ENCODE measurements around the gene OAT. TPM values are rescaled to one million over a fixed set of nuclear protein-coding genes. Genes with fewer than 3 reads are reported as not detected.

OAT gene
- total RNA-seq, 1 experiment from 2014 or later, result 67.9 TPM

DNA sequence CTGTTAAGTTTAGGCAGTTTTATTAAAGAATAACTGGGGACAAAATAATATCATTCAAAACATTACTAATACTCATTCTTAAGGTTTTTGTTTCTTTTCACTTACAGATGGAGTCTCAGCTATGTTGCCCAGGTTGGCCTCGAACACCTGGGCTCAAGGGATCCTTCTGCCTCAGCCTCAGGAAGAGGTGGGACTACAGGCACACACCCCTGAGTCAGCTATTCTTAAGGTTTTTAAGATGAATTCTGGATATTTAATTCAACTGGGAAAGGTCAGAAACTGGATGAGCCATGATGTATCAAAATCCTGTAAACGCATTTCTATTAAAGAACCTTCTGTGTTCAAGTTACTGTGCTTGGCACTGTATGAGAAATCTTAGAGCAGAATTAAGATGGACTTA, 3.5 kb downstream of the OAT start:
- Histone ChIP-seq H3K56ac (ENCODE audit: insufficient read length, low read depth, low read length) (no peak overlapping the region), H2BK5ac (ENCODE audit: insufficient read length, low read length) (no peak overlapping the region), H2AFZ (ENCODE audit: low read length) (no peak overlapping the region), H3K27me3 (ENCODE audit: insufficient read depth, low read length) (no peaks in the 10 kb centered on the region), H3K23me2 (ENCODE audit: insufficient read length, low read depth, low read length, poor library complexity, severe bottlenecking) (peaks cover 9% of the 10 kb centered on the region), H2BK120ac (ENCODE audit: low read depth, low read length, poor library complexity, severe bottlenecking) (no peak overlapping the region), H4K91ac (ENCODE audit: insufficient read length, low read depth, low read length) (no peak overlapping the region), H3K14ac (ENCODE audit: insufficient read depth, low read length) (no peak overlapping the region), H3K18ac (ENCODE audit: insufficient read length, low read depth, low read length) (no peak overlapping the region), H4K8ac (replicated peaks; ENCODE audit: insufficient read length, low read depth, low read length) (no peak overlapping the region), H3K9me3 (ENCODE audit: control insufficient read depth, low read depth, low read length) (no peaks in the 10 kb centered on the region), H3K27ac (ENCODE audit: insufficient read length, low read depth, low read length) (no peak overlapping the region), H3K9ac (ENCODE audit: extremely low read depth, insufficient read length, low read length) (no peak overlapping the region), H3K79me2 (ENCODE audit: insufficient read depth, low read length) (peaks cover 3% of the 10 kb centered on the region; the same call in 1 of the 2 replicates), H2BK20ac (ENCODE audit: low read depth, low read length, poor library complexity, severe bottlenecking) (no peak overlapping the region), H3T11ph (ENCODE audit: low read length) (no peak overlapping the region), H2AK5ac (ENCODE audit: insufficient read length, low read length) (no peak overlapping the region), H3K23ac (ENCODE audit: insufficient read length, low read depth, low read length) (no peak overlapping the region), H3K4me1 (ENCODE audit: insufficient read depth, low read length) (peaks cover 4% of the 10 kb centered on the region; the same call in 1 of the 2 replicates), H2BK12ac (ENCODE audit: insufficient read length, low read depth, low read length) (no peak overlapping the region), H4K20me1 (ENCODE audit: control insufficient read depth, insufficient read depth, insufficient read length) (no peaks in the 10 kb centered on the region), H4K5ac (ENCODE audit: insufficient read length, low read depth, low read length) (no peak overlapping the region), H3K79me1 (ENCODE audit: insufficient read depth, low read depth, low read length, poor library complexity, severe bottlenecking) (peaks cover 6% of the 10 kb centered on the region), H3K4ac (ENCODE audit: low read depth, low read length) (no peak overlapping the region), H2BK15ac (ENCODE audit: low read depth, low read length) (no peak overlapping the region), H3K4me2 (ENCODE audit: insufficient read depth, insufficient read length, low read length) (no peak overlapping the region)
- WGBS (ENCODE audit: extremely low coverage, insufficient read length, low lambda C conversion rate), result no CpG with 5 or more reads among the region's 2 CpGs
- H3K27me3 Mint-ChIP-seq (ENCODE audit: low read depth), result peaks cover 13% of the 10 kb centered on the region
- no peak overlapping the region; a peak in 1 of 7 replicates for H3K27ac Mint-ChIP-seq
- H3K4me3 Mint-ChIP-seq, result no peak overlapping the region
- H3K36me3 Mint-ChIP-seq (ENCODE audit: insufficient read depth in 1 of 3, low read depth in 3 of 3), result peaks cover 5 to 16% (median 9%) of the 10 kb centered on the region in 3 experiments; a peak in 5 of 7 replicates
- TF ChIP-seq, protein P1, sequence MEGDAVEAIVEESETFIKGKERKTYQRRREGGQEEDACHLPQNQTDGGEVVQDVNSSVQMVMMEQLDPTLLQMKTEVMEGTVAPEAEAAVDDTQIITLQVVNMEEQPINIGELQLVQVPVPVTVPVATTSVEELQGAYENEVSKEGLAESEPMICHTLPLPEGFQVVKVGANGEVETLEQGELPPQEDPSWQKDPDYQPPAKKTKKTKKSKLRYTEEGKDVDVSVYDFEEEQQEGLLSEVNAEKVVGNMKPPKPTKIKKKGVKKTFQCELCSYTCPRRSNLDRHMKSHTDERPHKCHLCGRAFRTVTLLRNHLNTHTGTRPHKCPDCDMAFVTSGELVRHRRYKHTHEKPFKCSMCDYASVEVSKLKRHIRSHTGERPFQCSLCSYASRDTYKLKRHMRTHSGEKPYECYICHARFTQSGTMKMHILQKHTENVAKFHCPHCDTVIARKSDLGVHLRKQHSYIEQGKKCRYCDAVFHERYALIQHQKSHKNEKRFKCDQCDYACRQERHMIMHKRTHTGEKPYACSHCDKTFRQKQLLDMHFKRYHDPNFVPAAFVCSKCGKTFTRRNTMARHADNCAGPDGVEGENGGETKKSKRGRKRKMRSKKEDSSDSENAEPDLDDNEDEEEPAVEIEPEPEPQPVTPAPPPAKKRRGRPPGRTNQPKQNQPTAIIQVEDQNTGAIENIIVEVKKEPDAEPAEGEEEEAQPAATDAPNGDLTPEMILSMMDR (conservative IDR thresholded peaks at IDR 0.05), result no peak
- no peaks in the 10 kb centered on the region for H3K9me3 Mint-ChIP-seq
- H3K4me1 Mint-ChIP-seq, result peaks cover 24 to 27% of the 10 kb centered on the region in 2 experiments
- DNase-seq, result no peak
